Breast epithelium (tissue), 4 donors: ENCODE measurements around the gene HOXB13. TPM values are rescaled to one million over a fixed set of nuclear protein-coding genes. Genes with fewer than 3 reads are reported as not detected.
A peak's percentile ranks its signal among the peaks of the same experiment; 100 is the strongest.

Experiments
- DNase-seq, 2 donors: peaks; one replicate each; pipeline ENCODE4 v3.0.0-alpha.2; 2019; ENCODE audit warnings: low spot score in 2 of 2
- H3K27ac ChIP-seq, 2 donors: fragments of 200-600 bp; sonication (generic) in 1 of 2; one replicate each; pipeline ENCODE4 v1.5.1; 2016 to 2019; ENCODE audit warnings: mild to moderate bottlenecking in 1 of 2
- H3K27me3 ChIP-seq, 2 donors: fragments of 200-600 bp; sonication (generic) in 1 of 2; one replicate each; pipeline versions ENCODE4 v1.5.1 to v1.6.0; 2017 to 2019; ENCODE audit warnings: control low read depth in 1 of 2, mild to moderate bottlenecking in 1 of 2
- H3K36me3 ChIP-seq: fragments of 200-600 bp; one replicate; pipeline ENCODE4 v1.5.1; 2019
- H3K4me1 ChIP-seq, 2 donors: fragments of 200-600 bp; sonication (generic); one replicate each; pipeline ENCODE4 v1.5.1; 2016 to 2019; ENCODE audit warnings: control low read depth in 1 of 2
- H3K4me3 ChIP-seq, 3 donors: fragments of 200-600 bp; sonication (generic); 1 replicate in 2 of 3; 2 replicates in 1 of 3; pipeline ENCODE4 v1.5.1; 2016 to 2019; ENCODE audit warnings: mild to moderate bottlenecking in 3 of 3, moderate library complexity in 2 of 3
- H3K9me3 ChIP-seq, 2 donors: fragments of 200-600 bp; sonication (generic) in 1 of 2; one replicate each; pipeline ENCODE4 v1.5.1; 2016 to 2019; ENCODE audit warnings: control low read depth in 1 of 2
- POLR2A ChIP-seq: fragments of 450-650 bp; IDR thresholded peaks from one replicate; pipeline ENCODE4 v1.6.1; 2016; ENCODE audit warnings: antibody characterized with exemption, mild to moderate bottlenecking, moderate library complexity
- POLR2AphosphoS5 ChIP-seq, 3 donors: sonication (generic); formaldehyde crosslinking; IDR thresholded peaks; one replicate each; pipeline ENCODE4 v1.6.1; 2017; ENCODE audit warnings: antibody characterized with exemption in 3 of 3
- intact Hi-C: fragments of 100-400 bp; cut with DNase I; formaldehyde crosslinking; loops from one replicate; pipeline ENCODE4 v1.15.1; 2023; ENCODE audit warnings: low total_unique reads
- total RNA-seq, 3 donors: library from RNA; depleted of rRNA; stranded (reverse); fragments of >200 nt; gene quantifications; one replicate each; pipeline ENCODE4 v1.1.0, GENCODE V29; 2016
- TF ChIP-seq, protein P1 (sequence below), 3 donors: fragments of 450-650 bp; IDR thresholded peaks; one replicate each; pipeline ENCODE4 v1.5.1; 2016 to 2017; ENCODE audit warnings: antibody characterized with exemption in 3 of 3, mild to moderate bottlenecking in 3 of 3, moderate library complexity in 3 of 3

The HOXB13 gene
- total RNA-seq, 3 donors from 2014 or later: 0.16 TPM; not detected in 2

DNA sequence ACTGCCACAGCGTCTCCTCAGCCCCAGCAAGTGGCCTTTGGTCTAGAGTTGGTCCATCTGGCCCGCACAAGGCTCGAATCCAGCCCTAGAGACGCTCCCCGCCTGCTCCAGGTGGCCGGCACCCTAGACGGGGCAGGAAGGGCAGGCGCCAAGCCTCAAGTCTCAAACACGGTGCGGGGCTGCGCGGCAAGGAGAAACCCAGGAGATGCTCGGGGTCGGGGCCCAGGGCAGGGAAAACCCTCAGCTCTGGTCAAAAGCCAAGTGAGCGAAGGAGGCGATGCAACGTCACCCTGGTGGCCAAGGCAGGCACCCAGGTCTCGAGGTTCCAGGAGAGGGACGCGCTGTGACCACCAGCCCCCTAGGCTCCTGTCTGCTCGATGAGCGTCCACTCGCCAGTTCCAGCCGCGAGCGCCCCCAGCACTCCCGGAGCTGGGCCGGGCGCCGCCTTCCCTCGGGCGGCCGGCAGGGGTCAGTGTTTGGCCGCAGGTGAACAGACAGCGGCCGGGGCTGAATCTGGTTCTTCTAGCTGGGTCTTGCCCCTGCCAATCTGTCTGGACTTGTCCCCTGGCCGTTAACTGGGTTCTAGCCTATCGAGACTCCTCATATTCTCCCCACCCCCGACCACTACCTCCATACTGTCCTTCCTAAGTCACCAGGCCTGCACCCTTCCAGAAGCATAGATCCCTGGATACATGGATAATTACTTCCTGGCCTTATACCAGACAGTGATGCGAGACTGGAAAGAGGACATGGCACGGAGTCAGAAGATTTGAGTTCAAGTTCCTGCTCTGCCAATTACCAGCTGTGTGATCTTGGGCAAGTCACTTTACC lies 50.2 kb downstream of the HOXB13 start:
- TF ChIP-seq POLR2AphosphoS5 (IDR thresholded peaks at IDR 0.05) (no peak), POLR2A (no peak)
- TF ChIP-seq, protein P1, sequence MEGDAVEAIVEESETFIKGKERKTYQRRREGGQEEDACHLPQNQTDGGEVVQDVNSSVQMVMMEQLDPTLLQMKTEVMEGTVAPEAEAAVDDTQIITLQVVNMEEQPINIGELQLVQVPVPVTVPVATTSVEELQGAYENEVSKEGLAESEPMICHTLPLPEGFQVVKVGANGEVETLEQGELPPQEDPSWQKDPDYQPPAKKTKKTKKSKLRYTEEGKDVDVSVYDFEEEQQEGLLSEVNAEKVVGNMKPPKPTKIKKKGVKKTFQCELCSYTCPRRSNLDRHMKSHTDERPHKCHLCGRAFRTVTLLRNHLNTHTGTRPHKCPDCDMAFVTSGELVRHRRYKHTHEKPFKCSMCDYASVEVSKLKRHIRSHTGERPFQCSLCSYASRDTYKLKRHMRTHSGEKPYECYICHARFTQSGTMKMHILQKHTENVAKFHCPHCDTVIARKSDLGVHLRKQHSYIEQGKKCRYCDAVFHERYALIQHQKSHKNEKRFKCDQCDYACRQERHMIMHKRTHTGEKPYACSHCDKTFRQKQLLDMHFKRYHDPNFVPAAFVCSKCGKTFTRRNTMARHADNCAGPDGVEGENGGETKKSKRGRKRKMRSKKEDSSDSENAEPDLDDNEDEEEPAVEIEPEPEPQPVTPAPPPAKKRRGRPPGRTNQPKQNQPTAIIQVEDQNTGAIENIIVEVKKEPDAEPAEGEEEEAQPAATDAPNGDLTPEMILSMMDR (IDR thresholded peaks at IDR 0.05): peak; percentile 23 to 80 (median 71)
- no peaks in the 10 kb centered on the region for H3K9me3 ChIP-seq
- H3K36me3 ChIP-seq: no peaks in the 10 kb centered on the region
- intact Hi-C loops: no loop called here
- H3K27me3 ChIP-seq: peaks cover 0 to 34% of the 10 kb centered on the region in 2 donors
- H3K4me3 ChIP-seq: peak overlapping the region in 1 of 3 donors; percentile 37
- no peaks in the 10 kb centered on the region for H3K4me1 ChIP-seq
- peak; percentile 26 to 64 for DNase-seq
- H3K27ac ChIP-seq: no peak overlapping the region

- Histone ChIP-seq H3K4me3 (no peak overlapping the region), H3K36me3 (no peaks in the 10 kb centered on the region), H3K27me3 (peaks cover 0 to 33% of the 10 kb centered on the region in 2 donors), H3K27ac (no peak overlapping the region), H3K9me3 (no peaks in the 10 kb centered on the region), H3K4me1 (no peaks in the 10 kb centered on the region)
- DNase-seq: no peak
- intact Hi-C loops: no loop called here
- TF ChIP-seq POLR2AphosphoS5 (IDR thresholded peaks at IDR 0.05): no peak
- no peak for TF ChIP-seq POLR2A
- TF ChIP-seq, protein P1 (IDR thresholded peaks at IDR 0.05): no peak
These were observed 51.5 kb downstream of the HOXB13 start for GRCh38 chr17:48676963-48677558.

Other genes starting within 250 kb of the HOXB13 start
- not detected for gene HOXB1, start 197.7 kb downstream of the HOXB13 start, total RNA-seq
- gene HOXB2, start 183.6 kb downstream of the HOXB13 start, total RNA-seq: 10 to 100 TPM; 13.6 to 36.4 (median 19.6) TPM
- 1 to 10 TPM; 2.2 to 7.5 (median 2.3) TPM for gene HOXB4, start 150.4 kb downstream of the HOXB13 start, total RNA-seq
- gene HOXB3, start 138.5 kb downstream of the HOXB13 start, total RNA-seq: 10 to 100 TPM; 13.8 to 36.7 (median 14.4) TPM
- gene HOXB5, start 135.0 kb downstream of the HOXB13 start, total RNA-seq: 1 to 10 TPM in 2 of 3 donors, under 1 TPM in 1; 0.44 to 2.0 (median 1.4) TPM
- 10 to 100 TPM in 2 of 3 donors, 1 to 10 TPM in 1; 1.0 to 24.9 (median 18.2) TPM for gene HOXB6, start 123.8 kb downstream of the HOXB13 start, total RNA-seq
- 10 to 100 TPM in 1 of 3 donors, 1 to 10 TPM in 2; 1.5 to 16.8 (median 4.3) TPM for gene HOXB7, start 117.7 kb downstream of the HOXB13 start, total RNA-seq
- 1 to 10 TPM in 2 of 3 donors, under 1 TPM in 1; 0.59 to 4.6 (median 4.6) TPM for gene HOXB8, start 113.5 kb downstream of the HOXB13 start, total RNA-seq
- gene HOXB9, start 102.4 kb downstream of the HOXB13 start, total RNA-seq: under 1 TPM; 0.32 to 0.44 (median 0.33) TPM
- gene PRAC1, start 6.2 kb downstream of the HOXB13 start, total RNA-seq: not detected
- not detected for gene PRAC2, start 5.6 kb downstream of the HOXB13 start, total RNA-seq
- gene TTLL6, start 88.5 kb upstream of the HOXB13 start, total RNA-seq: under 1 TPM in 2 of 3 donors, not detected in 1; under 0.01 to 0.32 TPM
- 100 to 1,000 TPM; 134 to 262 (median 146) TPM for gene CALCOCO2, start 102.3 kb upstream of the HOXB13 start, total RNA-seq
- 10 to 100 TPM; 55.5 to 85.2 (median 81.6) TPM for gene ATP5MC1, start 164.0 kb upstream of the HOXB13 start, total RNA-seq
- gene UBE2Z, start 179.7 kb upstream of the HOXB13 start, total RNA-seq: 10 to 100 TPM; 45.9 to 70.1 (median 64.2) TPM
- 10 to 100 TPM; 75.7 to 83.4 (median 76.7) TPM for gene SNF8, start 216.1 kb upstream of the HOXB13 start, total RNA-seq
- gene GIP, start 239.8 kb upstream of the HOXB13 start, total RNA-seq: not detected